ENCODE data around the gene PTPRJ. TPM values are rescaled to one million over a fixed set of nuclear protein-coding genes. Genes with fewer than 3 reads are reported as not detected.

Gene PTPRJ
- total and polyA plus RNA-seq, 2 of the 13 experiments (the other 11 are each of a cell fraction or from before 2014, with no cell fraction given): 1.0 to 1.2 TPM

DNA sequence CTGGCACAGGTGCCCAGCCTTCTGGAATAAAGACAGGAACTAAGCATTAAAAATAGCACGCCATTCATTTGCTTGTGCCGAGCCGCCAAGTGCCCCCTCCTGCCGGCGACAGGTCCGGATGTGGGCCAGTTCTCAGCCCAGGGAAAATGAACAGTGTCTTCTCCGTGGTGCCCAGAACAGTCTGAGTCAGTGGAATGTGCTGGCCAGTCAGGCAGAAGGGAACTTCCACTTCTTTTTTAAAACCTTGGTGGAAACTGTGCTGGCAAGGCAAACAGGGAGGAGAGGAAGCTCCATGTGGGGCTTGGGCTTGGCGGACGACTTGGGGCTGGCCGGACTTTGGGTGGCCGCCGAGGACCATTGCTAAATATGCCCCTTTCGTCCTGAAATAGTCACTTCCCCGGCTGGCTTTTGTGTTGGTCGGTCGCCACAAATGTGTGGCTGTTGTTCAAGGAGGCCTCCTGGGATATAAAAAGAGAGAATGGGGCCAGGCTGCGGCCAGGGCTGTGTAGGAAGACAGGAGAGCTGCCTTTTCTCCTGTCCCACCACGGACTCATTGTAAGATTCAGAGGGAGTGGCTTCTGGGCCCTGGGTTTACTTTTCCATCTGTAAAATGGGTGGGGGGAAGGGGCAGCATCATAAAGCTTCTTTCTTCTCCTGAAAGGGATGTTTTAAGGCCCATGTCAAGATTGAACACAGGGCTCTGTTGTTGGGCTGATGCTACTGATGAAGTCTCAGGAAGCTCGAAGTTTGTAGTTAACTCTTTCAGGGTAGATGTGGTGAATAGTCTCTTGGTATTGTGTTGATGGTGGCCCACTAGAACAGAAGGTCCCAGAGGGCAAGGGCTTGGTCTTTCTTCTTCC is 101.0 kb downstream of the PTPRJ start:
- H2AFZ ChIP-seq (ENCODE audit: low read length): no peak overlapping the region
- ChIA-PET CTCF (ENCODE audit: low intra/inter-chr PET ratio, low total read pairs) (no interaction called here), POLR2A (no interaction called here)
- no peaks in the 10 kb centered on the region for H3K79me2 ChIP-seq (ENCODE audit: insufficient read depth, low read length)
- in situ Hi-C loops (cut with HindIII; ENCODE audit: extremely low pct_ligation_motif_present, low pct_unique_long_range_greater_than_20kb) (no loop called here), intact Hi-C loops (cut with micrococcal nuclease; ENCODE audit: unreplicated experiment) (no loop called here)
- no peak overlapping the region for H3K4me3 ChIP-seq (replicated peaks in 1 of 3; ENCODE audit: insufficient read depth in 1 of 3, low read depth in 2 of 3, low read length in 3 of 3)
- TF ChIP-seq, protein P1, sequence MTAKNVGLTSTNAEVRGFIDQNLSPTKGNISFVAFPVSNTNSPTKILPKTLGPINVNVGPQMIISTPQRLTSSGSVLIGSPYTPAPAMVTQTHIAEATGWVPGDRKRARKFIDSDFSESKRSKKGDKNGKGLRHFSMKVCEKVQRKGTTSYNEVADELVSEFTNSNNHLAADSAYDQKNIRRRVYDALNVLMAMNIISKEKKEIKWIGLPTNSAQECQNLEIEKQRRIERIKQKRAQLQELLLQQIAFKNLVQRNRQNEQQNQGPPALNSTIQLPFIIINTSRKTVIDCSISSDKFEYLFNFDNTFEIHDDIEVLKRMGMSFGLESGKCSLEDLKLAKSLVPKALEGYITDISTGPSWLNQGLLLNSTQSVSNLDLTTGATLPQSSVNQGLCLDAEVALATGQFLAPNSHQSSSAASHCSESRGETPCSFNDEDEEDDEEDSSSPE (CRISPR knock-in tag; IDR thresholded peaks at IDR 0.05): no peak
- no peak for TF ChIP-seq ARID2 (CRISPR knock-in tag; IDR thresholded peaks at IDR 0.05; ENCODE audit: borderline replicate concordance)
- TF ChIP-seq ZNF629 (CRISPR knock-in tag; conservative IDR thresholded peaks at IDR 0.05): peak; percentile 42
- TF ChIP-seq ZNF652 (CRISPR knock-in tag; IDR thresholded peaks at IDR 0.05; ENCODE audit: borderline replicate concordance, low read depth): peak; percentile 73
- no peaks in the 10 kb centered on the region for H3K36me3 ChIP-seq (replicated peaks in 1 of 2; ENCODE audit: control insufficient read depth in 1 of 2, insufficient read depth in 2 of 2, low read length in 2 of 2)
- no peak for FAIRE-seq
- no peak overlapping the region for H3K9ac ChIP-seq (ENCODE audit: insufficient read depth, low read depth, low read length)
- ATAC-seq: peak; percentile 43
- no peaks in the 10 kb centered on the region for H3K27me3 ChIP-seq (ENCODE audit: control insufficient read depth in 1 of 2, insufficient read depth in 2 of 2, low read length in 2 of 2)
- peaks cover 27% of the 10 kb centered on the region for H3K4me1 ChIP-seq (ENCODE audit: insufficient read depth, low read length)
- no peak overlapping the region for H3K27ac ChIP-seq (ENCODE audit: extremely low read length, insufficient read depth, low read length)
- H4K20me1 ChIP-seq (ENCODE audit: insufficient read depth, low read length): no peaks in the 10 kb centered on the region
- WGBS (ENCODE audit: low lambda C conversion rate): 22% methylated on average over 14 of the region's 19 CpGs
- BruUV-seq (replicated peaks): no TSS peak
- no peaks in the 10 kb centered on the region for H3K9me3 ChIP-seq (ENCODE audit: low read length)
- no peak for DNase-seq (ENCODE audit: low spot score)
- H3K4me2 ChIP-seq (ENCODE audit: low read depth, low read length): no peak overlapping the region

DNA sequence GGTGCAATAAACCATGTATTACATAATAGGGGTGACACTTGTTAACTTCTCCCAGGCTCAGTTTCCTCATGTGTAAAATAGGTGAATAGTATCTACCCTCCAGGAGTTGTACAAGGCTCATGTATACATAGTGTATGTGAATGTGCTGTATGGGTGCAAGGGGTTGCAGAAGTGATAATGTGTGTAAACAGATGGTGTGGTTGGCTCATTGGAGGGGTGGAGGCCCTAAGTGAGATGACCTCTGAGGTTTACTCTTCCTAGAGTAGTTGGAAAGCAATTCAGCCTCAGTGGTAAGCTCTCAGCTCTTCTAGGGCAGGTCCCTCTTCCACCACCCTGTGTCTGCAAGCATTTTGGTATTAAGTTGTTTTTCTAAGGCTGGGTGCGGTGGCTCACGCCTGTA is 102.4 kb downstream of the PTPRJ start:
- H3K4me1 ChIP-seq (ENCODE audit: insufficient read depth, low read length): peaks cover 21% of the 10 kb centered on the region
- no TSS peak for BruUV-seq (replicated peaks)
- FAIRE-seq (no peak), DNase-seq (ENCODE audit: low spot score) (no peak), ATAC-seq (no peak)
- ChIA-PET POLR2A (no interaction called here), CTCF (ENCODE audit: low intra/inter-chr PET ratio, low total read pairs) (no interaction called here)
- H3K4me2 ChIP-seq (ENCODE audit: low read depth, low read length): no peak overlapping the region
- no peaks in the 10 kb centered on the region for H3K36me3 ChIP-seq (replicated peaks in 1 of 2; ENCODE audit: control insufficient read depth in 1 of 2, insufficient read depth in 2 of 2, low read length in 2 of 2)
- H3K4me3 ChIP-seq (replicated peaks in 1 of 3; ENCODE audit: insufficient read depth in 1 of 3, low read depth in 2 of 3, low read length in 3 of 3): no peak overlapping the region
- in situ Hi-C loops (cut with HindIII; ENCODE audit: extremely low pct_ligation_motif_present, low pct_unique_long_range_greater_than_20kb) (no loop called here), intact Hi-C loops (cut with micrococcal nuclease; ENCODE audit: unreplicated experiment) (no loop called here)
- H3K79me2 ChIP-seq (ENCODE audit: insufficient read depth, low read length): no peaks in the 10 kb centered on the region
- no peak overlapping the region for H2AFZ ChIP-seq (ENCODE audit: low read length)
- WGBS (ENCODE audit: low lambda C conversion rate): 77% methylated on average over 2 of the region's 2 CpGs
- H4K20me1 ChIP-seq (ENCODE audit: insufficient read depth, low read length): no peaks in the 10 kb centered on the region
- TF ChIP-seq, protein P2, sequence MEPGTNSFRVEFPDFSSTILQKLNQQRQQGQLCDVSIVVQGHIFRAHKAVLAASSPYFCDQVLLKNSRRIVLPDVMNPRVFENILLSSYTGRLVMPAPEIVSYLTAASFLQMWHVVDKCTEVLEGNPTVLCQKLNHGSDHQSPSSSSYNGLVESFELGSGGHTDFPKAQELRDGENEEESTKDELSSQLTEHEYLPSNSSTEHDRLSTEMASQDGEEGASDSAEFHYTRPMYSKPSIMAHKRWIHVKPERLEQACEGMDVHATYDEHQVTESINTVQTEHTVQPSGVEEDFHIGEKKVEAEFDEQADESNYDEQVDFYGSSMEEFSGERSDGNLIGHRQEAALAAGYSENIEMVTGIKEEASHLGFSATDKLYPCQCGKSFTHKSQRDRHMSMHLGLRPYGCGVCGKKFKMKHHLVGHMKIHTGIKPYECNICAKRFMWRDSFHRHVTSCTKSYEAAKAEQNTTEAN (CRISPR knock-in tag; conservative IDR thresholded peaks at IDR 0.05): no peak
- TF ChIP-seq BCL6 (CRISPR knock-in tag; IDR thresholded peaks at IDR 0.05): 0 out of 2 replicates have a peak, but pooled peaks have one; percentile 21
- H3K27me3 ChIP-seq (ENCODE audit: control insufficient read depth in 1 of 2, insufficient read depth in 2 of 2, low read length in 2 of 2): no peaks in the 10 kb centered on the region
- H3K9me3 ChIP-seq (ENCODE audit: low read length): no peaks in the 10 kb centered on the region
- H3K9ac ChIP-seq (ENCODE audit: insufficient read depth, low read depth, low read length): no peak overlapping the region
- H3K27ac ChIP-seq (ENCODE audit: extremely low read length, insufficient read depth, low read length): no peak overlapping the region
